ENCODE results near the gene RERE.

RERE gene

DNA sequence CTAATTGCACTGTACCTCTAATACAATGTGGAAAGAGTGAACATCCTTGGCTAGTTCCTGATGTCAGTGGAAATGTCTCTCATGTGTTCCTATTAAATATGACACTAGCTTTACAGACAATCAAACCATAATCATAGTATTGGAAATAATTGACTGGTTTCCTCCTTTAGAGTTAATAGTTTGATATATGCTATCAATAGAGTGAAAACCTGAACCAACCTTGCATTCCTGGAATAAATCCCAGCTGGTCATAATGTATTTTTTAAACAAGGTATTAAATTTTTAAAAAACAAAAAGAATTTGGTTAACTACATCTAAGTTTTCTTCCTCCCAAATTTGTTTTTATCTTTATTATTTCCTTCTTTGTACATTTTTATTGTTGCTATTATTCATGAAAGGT, 273.5 kb downstream of the RERE start:
- H3K4me3 ChIP-seq (ENCODE audit: low read depth, low read length) = no peak overlapping the region
- DNase-seq (ENCODE audit: low read depth) = no peak
- TF ChIP-seq, protein P1, sequence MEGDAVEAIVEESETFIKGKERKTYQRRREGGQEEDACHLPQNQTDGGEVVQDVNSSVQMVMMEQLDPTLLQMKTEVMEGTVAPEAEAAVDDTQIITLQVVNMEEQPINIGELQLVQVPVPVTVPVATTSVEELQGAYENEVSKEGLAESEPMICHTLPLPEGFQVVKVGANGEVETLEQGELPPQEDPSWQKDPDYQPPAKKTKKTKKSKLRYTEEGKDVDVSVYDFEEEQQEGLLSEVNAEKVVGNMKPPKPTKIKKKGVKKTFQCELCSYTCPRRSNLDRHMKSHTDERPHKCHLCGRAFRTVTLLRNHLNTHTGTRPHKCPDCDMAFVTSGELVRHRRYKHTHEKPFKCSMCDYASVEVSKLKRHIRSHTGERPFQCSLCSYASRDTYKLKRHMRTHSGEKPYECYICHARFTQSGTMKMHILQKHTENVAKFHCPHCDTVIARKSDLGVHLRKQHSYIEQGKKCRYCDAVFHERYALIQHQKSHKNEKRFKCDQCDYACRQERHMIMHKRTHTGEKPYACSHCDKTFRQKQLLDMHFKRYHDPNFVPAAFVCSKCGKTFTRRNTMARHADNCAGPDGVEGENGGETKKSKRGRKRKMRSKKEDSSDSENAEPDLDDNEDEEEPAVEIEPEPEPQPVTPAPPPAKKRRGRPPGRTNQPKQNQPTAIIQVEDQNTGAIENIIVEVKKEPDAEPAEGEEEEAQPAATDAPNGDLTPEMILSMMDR (IDR thresholded peaks at IDR 0.05; ENCODE audit: control insufficient read depth, extremely low read depth, insufficient read depth) = no peak

DNA sequence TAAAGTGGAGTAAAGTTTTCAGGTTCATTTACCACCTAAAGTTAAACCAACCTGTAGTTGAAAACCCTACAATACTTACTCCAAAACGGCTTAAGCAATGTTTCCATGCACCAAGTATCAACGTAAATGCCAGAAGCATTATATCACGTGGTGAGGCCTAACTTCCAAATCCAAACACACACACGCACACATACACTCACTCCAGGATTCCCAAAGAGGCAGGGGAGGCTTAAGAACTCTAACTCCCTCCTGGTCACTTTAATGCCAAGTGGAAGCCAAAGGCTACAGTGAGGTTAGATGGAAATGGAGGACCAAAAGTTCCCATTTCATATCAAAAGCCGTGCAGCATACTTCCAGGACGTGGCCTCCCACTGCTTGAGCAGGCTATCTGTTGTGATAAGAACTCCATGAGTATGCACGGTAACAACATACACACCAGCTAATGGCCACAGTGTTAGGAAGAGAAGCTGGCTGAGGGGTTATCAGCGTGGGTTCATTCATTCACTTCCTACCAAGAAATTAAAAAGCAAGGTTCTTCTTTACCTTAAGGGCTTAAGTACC, 275.4 kb downstream of the RERE start:
- DNase-seq (ENCODE audit: low read depth) = no peak
- H3K4me3 ChIP-seq (ENCODE audit: low read depth, low read length) = no peak overlapping the region
- TF ChIP-seq, protein P1 (IDR thresholded peaks at IDR 0.05; ENCODE audit: control insufficient read depth, extremely low read depth, insufficient read depth) = no peak

DNA sequence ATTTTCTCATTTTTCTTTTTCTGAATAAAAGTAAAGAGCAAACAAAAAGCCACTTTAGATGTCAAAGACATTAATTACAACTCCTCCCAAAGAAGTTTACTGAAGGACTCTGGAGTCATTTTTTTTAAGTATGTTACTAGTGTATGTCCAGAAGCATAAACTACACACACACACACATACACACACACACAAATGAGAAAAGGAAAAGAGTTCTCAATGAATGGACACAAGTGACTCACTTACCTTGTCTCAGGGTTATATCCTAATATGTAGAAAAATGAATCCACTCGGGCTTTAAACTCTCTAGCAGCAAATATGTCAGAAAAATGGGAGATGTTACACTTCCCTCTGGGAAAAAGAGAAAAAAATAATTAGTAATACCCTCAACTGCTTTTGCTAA, 276.5 kb downstream of the RERE start:
- no peak for DNase-seq (ENCODE audit: low read depth)
- TF ChIP-seq, protein P1 (IDR thresholded peaks at IDR 0.05; ENCODE audit: control insufficient read depth, extremely low read depth, insufficient read depth) = no peak
- H3K4me3 ChIP-seq (ENCODE audit: low read depth, low read length) = no peak overlapping the region

DNA sequence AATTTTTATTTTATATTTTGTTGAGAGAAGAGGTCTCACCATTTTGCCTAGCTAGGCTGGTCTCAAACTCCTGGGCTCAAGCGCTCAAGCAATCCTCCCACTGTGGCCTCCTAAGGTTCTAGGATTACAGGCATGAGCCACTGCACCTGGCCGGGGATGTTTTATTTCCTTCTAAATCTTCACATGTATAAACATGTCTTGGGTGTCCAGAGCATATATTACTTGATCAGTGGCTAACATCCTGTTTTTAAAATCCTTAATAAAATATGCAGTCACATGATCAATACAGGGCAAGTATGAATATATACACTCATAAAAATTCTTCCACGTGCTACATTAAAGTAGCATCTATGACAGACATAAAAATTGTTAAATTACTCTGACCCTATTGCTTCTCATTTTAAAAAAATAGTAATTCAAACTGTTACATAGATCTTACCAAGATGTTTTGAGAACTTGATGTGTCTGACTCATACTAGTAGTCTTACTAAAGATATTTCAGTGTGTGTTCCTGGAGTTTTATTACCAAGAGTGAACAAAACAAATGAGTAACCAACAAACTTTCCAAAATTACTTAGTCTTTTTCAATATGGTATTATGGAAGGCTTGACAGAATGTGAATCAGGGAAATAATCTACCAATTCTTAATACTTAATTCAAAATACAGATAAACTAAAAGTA, 277.0 kb downstream of the RERE start:
- DNase-seq (ENCODE audit: low read depth) = no peak
- no peak overlapping the region for H3K4me3 ChIP-seq (ENCODE audit: low read depth, low read length)
- TF ChIP-seq, protein P1 (IDR thresholded peaks at IDR 0.05; ENCODE audit: control insufficient read depth, extremely low read depth, insufficient read depth) = no peak

DNA sequence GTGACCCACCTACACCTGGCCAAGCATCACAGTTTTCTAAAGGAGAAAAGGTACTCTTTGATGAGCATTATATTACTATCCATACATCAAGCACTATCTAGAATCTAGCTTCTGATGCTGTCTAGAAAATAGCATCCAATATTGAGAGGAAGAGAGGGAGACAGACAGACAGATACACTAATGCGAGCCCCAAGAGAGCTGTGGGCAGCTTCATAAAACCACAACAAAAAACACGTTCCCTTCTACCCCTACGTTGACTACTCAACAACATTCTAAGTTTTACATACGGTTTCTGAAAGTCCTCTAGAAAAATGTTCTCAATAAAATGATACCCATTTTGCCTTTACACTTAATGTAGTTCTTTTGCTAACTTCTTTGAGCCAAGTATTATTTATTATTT, 277.8 kb downstream of the RERE start:
- H3K4me3 ChIP-seq (ENCODE audit: low read depth, low read length) = no peak overlapping the region
- no peak for DNase-seq (ENCODE audit: low read depth)
- TF ChIP-seq, protein P1 (IDR thresholded peaks at IDR 0.05; ENCODE audit: control insufficient read depth, extremely low read depth, insufficient read depth) = no peak

DNA sequence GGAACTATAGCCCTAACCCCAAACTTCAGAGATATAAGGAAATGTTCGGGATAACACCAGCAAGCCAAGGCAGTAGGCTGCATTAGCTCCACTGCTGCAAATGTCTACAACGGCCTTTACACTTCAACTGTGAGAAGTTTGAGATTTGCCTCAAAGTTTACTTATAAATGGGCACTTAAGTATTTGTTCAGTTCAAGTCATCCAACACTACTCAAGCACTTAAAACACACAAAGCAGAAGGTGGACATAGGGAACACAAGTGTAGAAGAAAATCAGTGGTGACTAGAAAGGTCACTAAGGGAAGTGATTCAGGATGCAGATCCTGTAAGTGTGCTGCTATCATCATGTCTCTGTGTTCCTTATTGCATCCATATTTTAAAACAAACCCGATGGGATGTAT, 278.9 kb downstream of the RERE start:
- TF ChIP-seq, protein P1 (IDR thresholded peaks at IDR 0.05; ENCODE audit: control insufficient read depth, extremely low read depth, insufficient read depth) = no peak
- H3K4me3 ChIP-seq (ENCODE audit: low read depth, low read length) = no peak overlapping the region
- no peak for DNase-seq (ENCODE audit: low read depth)

DNA sequence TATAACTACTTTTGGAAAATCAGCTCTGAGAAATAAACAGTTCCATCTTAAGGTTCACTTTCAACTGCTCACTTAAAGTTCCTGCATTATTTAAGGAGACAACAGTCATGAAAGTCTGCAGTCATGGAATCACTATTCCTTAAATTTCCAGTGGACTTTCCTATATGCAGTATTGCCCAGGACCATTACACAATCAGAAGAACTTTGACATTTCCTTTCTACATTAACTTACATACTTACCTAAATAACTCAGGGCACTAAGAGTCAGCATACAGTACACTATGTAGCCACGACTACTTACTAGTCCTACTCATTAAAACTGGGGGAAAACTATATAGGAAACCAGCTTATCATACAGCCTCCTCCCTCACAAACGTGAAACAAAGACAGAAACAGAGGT, 279.4 kb downstream of the RERE start:
- no peak overlapping the region for H3K4me3 ChIP-seq (ENCODE audit: low read depth, low read length)
- TF ChIP-seq, protein P1 (IDR thresholded peaks at IDR 0.05; ENCODE audit: control insufficient read depth, extremely low read depth, insufficient read depth) = no peak
- no peak for DNase-seq (ENCODE audit: low read depth)
